ENCODE data around the gene AKAP10.
A peak's percentile ranks its signal among the peaks of the same experiment; 100 is the strongest.

AKAP10 gene

GRCh38 chr17:19992803-19993713 is 15.4 kb upstream of the AKAP10 start (continued):
- peak; percentile 91 for TF ChIP-seq ZNF366 (tag by site-specific recombination; conservative IDR thresholded peaks at IDR 0.05)
- 0 out of 2 replicates have a peak, but pooled peaks have one; percentile 74 for TF ChIP-seq ZNF785 (tag by site-specific recombination; IDR thresholded peaks at IDR 0.05)
- TF ChIP-seq ZBTB49 (tag by site-specific recombination; IDR thresholded peaks at IDR 0.05; ENCODE audit: low read depth) = no peak
- peak; percentile 72 for TF ChIP-seq SP7 (tag by site-specific recombination; IDR thresholded peaks at IDR 0.05)
- no peak for TF ChIP-seq ZNF416 (tag by site-specific recombination; IDR thresholded peaks at IDR 0.05)
- TF ChIP-seq KLF16 (tag by site-specific recombination; IDR thresholded peaks at IDR 0.05) = peak; percentile 22; the same call in 1 of the 2 replicates
- peak; percentile 88; the same call in 1 of the 2 replicates for TF ChIP-seq ZNF2 (tag by site-specific recombination; IDR thresholded peaks at IDR 0.05)
- TF ChIP-seq ZBTB17 (tag by site-specific recombination; IDR thresholded peaks at IDR 0.05) = peak; percentile 92
- TF ChIP-seq TRIM28 (IDR thresholded peaks at IDR 0.05; ENCODE audit: borderline replicate concordance, low read length) = no peak; the same call in 1 of the 2 replicates
- TF ChIP-seq ZNF624 (tag by site-specific recombination; IDR thresholded peaks at IDR 0.05) = no peak
- TF ChIP-seq ZBTB8A (tag by site-specific recombination; IDR thresholded peaks at IDR 0.05) = peak; percentile 74
- TF ChIP-seq, protein P1, sequence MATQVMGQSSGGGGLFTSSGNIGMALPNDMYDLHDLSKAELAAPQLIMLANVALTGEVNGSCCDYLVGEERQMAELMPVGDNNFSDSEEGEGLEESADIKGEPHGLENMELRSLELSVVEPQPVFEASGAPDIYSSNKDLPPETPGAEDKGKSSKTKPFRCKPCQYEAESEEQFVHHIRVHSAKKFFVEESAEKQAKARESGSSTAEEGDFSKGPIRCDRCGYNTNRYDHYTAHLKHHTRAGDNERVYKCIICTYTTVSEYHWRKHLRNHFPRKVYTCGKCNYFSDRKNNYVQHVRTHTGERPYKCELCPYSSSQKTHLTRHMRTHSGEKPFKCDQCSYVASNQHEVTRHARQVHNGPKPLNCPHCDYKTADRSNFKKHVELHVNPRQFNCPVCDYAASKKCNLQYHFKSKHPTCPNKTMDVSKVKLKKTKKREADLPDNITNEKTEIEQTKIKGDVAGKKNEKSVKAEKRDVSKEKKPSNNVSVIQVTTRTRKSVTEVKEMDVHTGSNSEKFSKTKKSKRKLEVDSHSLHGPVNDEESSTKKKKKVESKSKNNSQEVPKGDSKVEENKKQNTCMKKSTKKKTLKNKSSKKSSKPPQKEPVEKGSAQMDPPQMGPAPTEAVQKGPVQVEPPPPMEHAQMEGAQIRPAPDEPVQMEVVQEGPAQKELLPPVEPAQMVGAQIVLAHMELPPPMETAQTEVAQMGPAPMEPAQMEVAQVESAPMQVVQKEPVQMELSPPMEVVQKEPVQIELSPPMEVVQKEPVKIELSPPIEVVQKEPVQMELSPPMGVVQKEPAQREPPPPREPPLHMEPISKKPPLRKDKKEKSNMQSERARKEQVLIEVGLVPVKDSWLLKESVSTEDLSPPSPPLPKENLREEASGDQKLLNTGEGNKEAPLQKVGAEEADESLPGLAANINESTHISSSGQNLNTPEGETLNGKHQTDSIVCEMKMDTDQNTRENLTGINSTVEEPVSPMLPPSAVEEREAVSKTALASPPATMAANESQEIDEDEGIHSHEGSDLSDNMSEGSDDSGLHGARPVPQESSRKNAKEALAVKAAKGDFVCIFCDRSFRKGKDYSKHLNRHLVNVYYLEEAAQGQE (tag by site-specific recombination; IDR thresholded peaks at IDR 0.05) = peak; percentile 52; the same call in 1 of the 2 replicates
- peak; percentile 53; the same call in 1 of the 2 replicates for TF ChIP-seq ZNF501 (tag by site-specific recombination; IDR thresholded peaks at IDR 0.05)
- no peak for TF ChIP-seq HOXC10 (CRISPR knock-in tag; IDR thresholded peaks at IDR 0.05)
- TF ChIP-seq ZNF692 (tag by site-specific recombination; IDR thresholded peaks at IDR 0.05) = peak; percentile 63
- TF ChIP-seq ZNF529 (tag by site-specific recombination; IDR thresholded peaks at IDR 0.05; ENCODE audit: insufficient replicate concordance) = no peak
- TF ChIP-seq ZNF174 (tag by site-specific recombination; IDR thresholded peaks at IDR 0.05) = no peak
- TF ChIP-seq, protein P2, sequence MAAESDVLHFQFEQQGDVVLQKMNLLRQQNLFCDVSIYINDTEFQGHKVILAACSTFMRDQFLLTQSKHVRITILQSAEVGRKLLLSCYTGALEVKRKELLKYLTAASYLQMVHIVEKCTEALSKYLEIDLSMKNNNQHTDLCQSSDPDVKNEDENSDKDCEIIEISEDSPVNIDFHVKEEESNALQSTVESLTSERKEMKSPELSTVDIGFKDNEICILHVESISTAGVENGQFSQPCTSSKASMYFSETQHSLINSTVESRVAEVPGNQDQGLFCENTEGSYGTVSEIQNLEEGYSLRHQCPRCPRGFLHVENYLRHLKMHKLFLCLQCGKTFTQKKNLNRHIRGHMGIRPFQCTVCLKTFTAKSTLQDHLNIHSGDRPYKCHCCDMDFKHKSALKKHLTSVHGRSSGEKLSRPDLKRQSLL (tag by site-specific recombination; IDR thresholded peaks at IDR 0.05) = peak; percentile 98
- TF ChIP-seq HIC1 (tag by site-specific recombination; IDR thresholded peaks at IDR 0.05) = peak; percentile 79; the same call in 1 of the 2 replicates
- TF ChIP-seq, protein P3, sequence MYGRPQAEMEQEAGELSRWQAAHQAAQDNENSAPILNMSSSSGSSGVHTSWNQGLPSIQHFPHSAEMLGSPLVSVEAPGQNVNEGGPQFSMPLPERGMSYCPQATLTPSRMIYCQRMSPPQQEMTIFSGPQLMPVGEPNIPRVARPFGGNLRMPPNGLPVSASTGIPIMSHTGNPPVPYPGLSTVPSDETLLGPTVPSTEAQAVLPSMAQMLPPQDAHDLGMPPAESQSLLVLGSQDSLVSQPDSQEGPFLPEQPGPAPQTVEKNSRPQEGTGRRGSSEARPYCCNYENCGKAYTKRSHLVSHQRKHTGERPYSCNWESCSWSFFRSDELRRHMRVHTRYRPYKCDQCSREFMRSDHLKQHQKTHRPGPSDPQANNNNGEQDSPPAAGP (tag by site-specific recombination; IDR thresholded peaks at IDR 0.05) = peak; percentile 67
- peak; percentile 84 for TF ChIP-seq ZBTB26 (tag by site-specific recombination; optimal IDR thresholded peaks at IDR 0.05)
- TF ChIP-seq, protein P4, sequence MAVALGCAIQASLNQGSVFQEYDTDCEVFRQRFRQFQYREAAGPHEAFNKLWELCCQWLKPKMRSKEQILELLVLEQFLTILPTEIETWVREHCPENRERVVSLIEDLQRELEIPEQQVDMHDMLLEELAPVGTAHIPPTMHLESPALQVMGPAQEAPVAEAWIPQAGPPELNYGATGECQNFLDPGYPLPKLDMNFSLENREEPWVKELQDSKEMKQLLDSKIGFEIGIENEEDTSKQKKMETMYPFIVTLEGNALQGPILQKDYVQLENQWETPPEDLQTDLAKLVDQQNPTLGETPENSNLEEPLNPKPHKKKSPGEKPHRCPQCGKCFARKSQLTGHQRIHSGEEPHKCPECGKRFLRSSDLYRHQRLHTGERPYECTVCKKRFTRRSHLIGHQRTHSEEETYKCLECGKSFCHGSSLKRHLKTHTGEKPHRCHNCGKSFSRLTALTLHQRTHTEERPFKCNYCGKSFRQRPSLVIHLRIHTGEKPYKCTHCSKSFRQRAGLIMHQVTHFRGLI (tag by site-specific recombination; IDR thresholded peaks at IDR 0.05) = peak; percentile 40; the same call in 1 of the 2 replicates
- peak; percentile 36; the same call in 1 of the 2 replicates for TF ChIP-seq ZNF843 (tag by site-specific recombination; IDR thresholded peaks at IDR 0.05)

All from HEK293 (cell line).